Upper lobe of left lung (tissue), 4 donors: ENCODE data around the gene PRKG1.

Source experiments
- EP300 ChIP-seq, 4 donors: sonication (generic); formaldehyde crosslinking; IDR thresholded peaks; one replicate each; pipeline ENCODE4 v1.5.1; 2017; ENCODE audit warnings: antibody characterized with exemption in 4 of 4, control low read depth in 2 of 4
- POLR2A ChIP-seq, 4 donors: fragments of 450-650 bp; IDR thresholded peaks; one replicate each; pipeline ENCODE4 v1.5.1; 2016 to 2017; ENCODE audit warnings: antibody characterized with exemption in 4 of 4, mild to moderate bottlenecking in 2 of 4
- TF ChIP-seq, protein P1 (sequence below), 6 experiments: fragments of 450-650 bp in 4 of 6; fragments of 200-600 bp in 2 of 6; sonication (generic) in 2 of 6; IDR thresholded peaks; one replicate each; pipeline ENCODE4 v1.5.1; 2016 to 2019; ENCODE audit warnings: antibody characterized with exemption in 6 of 6

DNA sequence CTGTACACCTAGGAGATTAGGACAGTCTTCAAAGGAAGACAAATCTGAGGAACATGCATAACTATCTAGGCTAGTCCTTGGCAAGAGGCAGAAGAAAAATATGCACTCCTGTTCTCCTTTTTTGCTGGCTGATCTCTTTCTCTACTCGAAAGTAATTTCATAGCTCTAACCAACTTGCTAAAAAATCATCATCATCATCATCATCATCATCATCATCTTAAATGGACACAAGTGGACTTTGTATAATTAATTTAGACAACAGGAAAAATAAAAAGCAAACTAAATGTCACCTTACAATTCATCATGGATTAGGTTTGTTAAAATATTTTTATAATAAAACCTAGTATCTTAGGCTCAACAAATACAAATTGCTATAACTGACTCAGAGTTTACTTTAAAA lies 1192.6 kb downstream of the PRKG1 start:
- TF ChIP-seq, protein P1, sequence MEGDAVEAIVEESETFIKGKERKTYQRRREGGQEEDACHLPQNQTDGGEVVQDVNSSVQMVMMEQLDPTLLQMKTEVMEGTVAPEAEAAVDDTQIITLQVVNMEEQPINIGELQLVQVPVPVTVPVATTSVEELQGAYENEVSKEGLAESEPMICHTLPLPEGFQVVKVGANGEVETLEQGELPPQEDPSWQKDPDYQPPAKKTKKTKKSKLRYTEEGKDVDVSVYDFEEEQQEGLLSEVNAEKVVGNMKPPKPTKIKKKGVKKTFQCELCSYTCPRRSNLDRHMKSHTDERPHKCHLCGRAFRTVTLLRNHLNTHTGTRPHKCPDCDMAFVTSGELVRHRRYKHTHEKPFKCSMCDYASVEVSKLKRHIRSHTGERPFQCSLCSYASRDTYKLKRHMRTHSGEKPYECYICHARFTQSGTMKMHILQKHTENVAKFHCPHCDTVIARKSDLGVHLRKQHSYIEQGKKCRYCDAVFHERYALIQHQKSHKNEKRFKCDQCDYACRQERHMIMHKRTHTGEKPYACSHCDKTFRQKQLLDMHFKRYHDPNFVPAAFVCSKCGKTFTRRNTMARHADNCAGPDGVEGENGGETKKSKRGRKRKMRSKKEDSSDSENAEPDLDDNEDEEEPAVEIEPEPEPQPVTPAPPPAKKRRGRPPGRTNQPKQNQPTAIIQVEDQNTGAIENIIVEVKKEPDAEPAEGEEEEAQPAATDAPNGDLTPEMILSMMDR (IDR thresholded peaks at IDR 0.05): no peak
- no peak for TF ChIP-seq POLR2A (IDR thresholded peaks at IDR 0.05)
- TF ChIP-seq EP300 (IDR thresholded peaks at IDR 0.05): no peak
